ENCODE measurements around the gene PSMD1. TPM values are rescaled to one million over a fixed set of nuclear protein-coding genes. Genes with fewer than 3 reads are reported as not detected.

PSMD1 gene
- total and polyA plus RNA-seq, 2 experiments from 2014 or later: 102 to 106 TPM

- Histone ChIP-seq H2AFZ (no peak overlapping the region), H3K9me3 (ENCODE audit: low read depth) (no peaks in the 10 kb centered on the region), H3F3A (ENCODE audit: insufficient read depth) (peaks cover 3% of the 10 kb centered on the region; the same call in 1 of the 2 replicates), H3K36me3 (ENCODE audit: low read depth) (peaks cover 25% of the 10 kb centered on the region), H3K79me2 (ENCODE audit: insufficient read depth) (no peaks in the 10 kb centered on the region), H3K9me2 (ENCODE audit: insufficient read depth) (no peaks in the 10 kb centered on the region), H3K4me3 (no peak overlapping the region), H3K4me2 (ENCODE audit: unreplicated experiment) (no peak overlapping the region), H3K27ac (no peak overlapping the region), H4K20me1 (ENCODE audit: insufficient read depth) (no peaks in the 10 kb centered on the region), H3K9ac (no peak overlapping the region), H3K4me1 (ENCODE audit: insufficient read depth) (no peaks in the 10 kb centered on the region), H3K27me3 (replicated peaks; ENCODE audit: insufficient read depth) (no peaks in the 10 kb centered on the region)
- in situ Hi-C loops (cut with MboI): no loop called here
- no peak for TF ChIP-seq EZH2 (IDR thresholded peaks at IDR 0.05; ENCODE audit: insufficient read depth, poor library complexity, severe bottlenecking)
- TF ChIP-seq EZH2phosphoT487 (IDR thresholded peaks at IDR 0.05; ENCODE audit: insufficient read depth, low read depth): no peak
- WGBS, 2 experiments (ENCODE audit: low coverage in 1 of 2, low lambda C conversion rate in 2 of 2, missing lambda C conversion rate in 2 of 2): 96 to 98% methylated on average over 3 of the region's 3 CpGs
- no peak for DNase-seq
These were observed 161.7 kb downstream of the PSMD1 start for GRCh38 chr2:231218366-231218765.

GRCh38 chr2:231219289-231219688, 162.6 kb downstream of the PSMD1 start:
- H3K36me3 ChIP-seq (ENCODE audit: low read depth): peaks cover 30% of the 10 kb centered on the region
- WGBS, 2 experiments (ENCODE audit: low coverage in 1 of 2, low lambda C conversion rate in 2 of 2, missing lambda C conversion rate in 2 of 2): 97 to 99% methylated on average over 3 of the region's 3 CpGs
- in situ Hi-C loops (cut with MboI): no loop called here

GRCh38 chr2:231221761-231222160, 165.1 kb downstream of the PSMD1 start:
- in situ Hi-C loops (cut with MboI): no loop called here
- no peak overlapping the region for H2AFZ ChIP-seq
- no peaks in the 10 kb centered on the region for H3K27me3 ChIP-seq (replicated peaks; ENCODE audit: insufficient read depth)
- WGBS, 2 experiments (ENCODE audit: low coverage in 1 of 2, low lambda C conversion rate in 2 of 2, missing lambda C conversion rate in 2 of 2): 90 to 97% methylated on average over 3 of the region's 3 CpGs
- H3F3A ChIP-seq (ENCODE audit: insufficient read depth): peaks cover 3% of the 10 kb centered on the region; the same call in 1 of the 2 replicates
- no peak overlapping the region for H3K9ac ChIP-seq
- H4K20me1 ChIP-seq (ENCODE audit: insufficient read depth): no peaks in the 10 kb centered on the region
- H3K4me1 ChIP-seq (ENCODE audit: insufficient read depth): no peaks in the 10 kb centered on the region
- no peaks in the 10 kb centered on the region for H3K9me2 ChIP-seq (ENCODE audit: insufficient read depth)
- DNase-seq: no peak
- H3K9me3 ChIP-seq (ENCODE audit: low read depth): no peaks in the 10 kb centered on the region
- TF ChIP-seq EZH2 (IDR thresholded peaks at IDR 0.05; ENCODE audit: insufficient read depth, poor library complexity, severe bottlenecking) (no peak), EZH2phosphoT487 (IDR thresholded peaks at IDR 0.05; ENCODE audit: insufficient read depth, low read depth) (no peak)
- H3K79me2 ChIP-seq (ENCODE audit: insufficient read depth): no peaks in the 10 kb centered on the region
- H3K36me3 ChIP-seq (ENCODE audit: low read depth): peaks cover 30% of the 10 kb centered on the region
- H3K4me2 ChIP-seq (ENCODE audit: unreplicated experiment): no peak overlapping the region
- no peak overlapping the region for H3K4me3 ChIP-seq
- H3K27ac ChIP-seq: 0 out of 2 replicates have a peak overlapping the region, but pooled peaks have one; percentile 8

More at GRCh38 chr2:231219289-231219688, 162.6 kb downstream of the PSMD1 start:
- TF ChIP-seq EZH2 (IDR thresholded peaks at IDR 0.05; ENCODE audit: insufficient read depth, poor library complexity, severe bottlenecking): no peak
- no peak for TF ChIP-seq EZH2phosphoT487 (IDR thresholded peaks at IDR 0.05; ENCODE audit: insufficient read depth, low read depth)
- no peaks in the 10 kb centered on the region for H3K9me3 ChIP-seq (ENCODE audit: low read depth)
- no peaks in the 10 kb centered on the region for H3K4me1 ChIP-seq (ENCODE audit: insufficient read depth)
- no peaks in the 10 kb centered on the region for H3K79me2 ChIP-seq (ENCODE audit: insufficient read depth)
- no peak overlapping the region for H3K27ac ChIP-seq
- no peak for DNase-seq
- H3K4me3 ChIP-seq: no peak overlapping the region
- H3K27me3 ChIP-seq (replicated peaks; ENCODE audit: insufficient read depth): no peaks in the 10 kb centered on the region
- H3K9ac ChIP-seq: no peak overlapping the region
- peaks cover 3% of the 10 kb centered on the region; the same call in 1 of the 2 replicates for H3F3A ChIP-seq (ENCODE audit: insufficient read depth)
- H2AFZ ChIP-seq: no peak overlapping the region
- H3K9me2 ChIP-seq (ENCODE audit: insufficient read depth): no peaks in the 10 kb centered on the region
- no peaks in the 10 kb centered on the region for H4K20me1 ChIP-seq (ENCODE audit: insufficient read depth)
- H3K4me2 ChIP-seq (ENCODE audit: unreplicated experiment): no peak overlapping the region

Small RNAs within 50 kb of the gene (small RNA-seq; reads per million reads assigned to genes)
- not detected for gene RNU1-93P (ENCODE audit: low read depth, low replicate concordance)

Other genes starting within 250 kb of the PSMD1 start
- 35.0 and 38.9 TPM in 2 replicates for gene ITM2C, start 191.9 kb upstream of the PSMD1 start, total RNA-seq (2014; rRNA removed; shearing (Covaris generic))
- 47.3 and 51.2 TPM in 2 replicates for gene ITM2C, start 191.9 kb upstream of the PSMD1 start, polyA plus RNA-seq (2016; fragmentation: Nextera tagmentation; extraction: Ambion mirVana)
- gene GPR55, start 131.6 kb upstream of the PSMD1 start, total RNA-seq (2014; rRNA removed; shearing (Covaris generic)): not detected in 2 replicates
- gene GPR55, start 131.6 kb upstream of the PSMD1 start, polyA plus RNA-seq (2016; fragmentation: Nextera tagmentation; extraction: Ambion mirVana): 0.20 TPM in 1 of 2 replicates, not detected in the other
- gene SPATA3, start 60.7 kb upstream of the PSMD1 start, total RNA-seq (2014; rRNA removed; shearing (Covaris generic)): not detected in 2 replicates
- not detected in 2 replicates for gene SPATA3, start 60.7 kb upstream of the PSMD1 start, polyA plus RNA-seq (2016; fragmentation: Nextera tagmentation; extraction: Ambion mirVana)
- 0.11 TPM in 1 of 2 replicates, not detected in the other for gene C2orf72, start 19.3 kb upstream of the PSMD1 start, total RNA-seq (2014; rRNA removed; shearing (Covaris generic))
- gene C2orf72, start 19.3 kb upstream of the PSMD1 start, polyA plus RNA-seq (2016; fragmentation: Nextera tagmentation; extraction: Ambion mirVana): not detected in 2 replicates
- gene HTR2B, start 68.2 kb downstream of the PSMD1 start, total RNA-seq (2014; rRNA removed; shearing (Covaris generic)): not detected in 2 replicates
- 0.15 TPM in 1 of 2 replicates, not detected in the other for gene HTR2B, start 68.2 kb downstream of the PSMD1 start, polyA plus RNA-seq (2016; fragmentation: Nextera tagmentation; extraction: Ambion mirVana)
- 15.1 and 17.7 TPM in 2 replicates for gene ARMC9, start 141.8 kb downstream of the PSMD1 start, total RNA-seq (2014; rRNA removed; shearing (Covaris generic))
- 17.3 and 17.7 TPM in 2 replicates for gene ARMC9, start 141.8 kb downstream of the PSMD1 start, polyA plus RNA-seq (2016; fragmentation: Nextera tagmentation; extraction: Ambion mirVana)

Measured in GM23248 (cell line).